AG04449 (cell line): Measurements from ENCODE around the gene IMMP2L.

Experiments used
- CTCF ChIA-PET: fragments of 350-600 bp; formaldehyde crosslinking; extraction: SDS; loops from one replicate; lab custom pipeline; 2021; ENCODE audit warnings: antibody characterized with exemption; lab: Yijun Ruan, JAX
- POLR2A ChIA-PET: fragments of 400-600, 350-600 bp; formaldehyde crosslinking; extraction: SDS; loops from one replicate; lab custom pipeline; 2020; ENCODE audit warnings: antibody characterized with exemption, inconsistent platforms; lab: Yijun Ruan, JAX
- DNase-seq: peaks from one replicate; pipeline ENCODE4 v3.0.0-alpha.2; 2010; ENCODE audit warnings: low read depth, low spot score
- H3K4me3 ChIP-seq: 2 replicates; pipeline ENCODE4 v1.5.1; 2011; ENCODE audit warnings: low read depth, mild to moderate bottlenecking, control low read depth, low read length
- TF ChIP-seq, protein P1 (sequence below): IDR thresholded peaks from one replicate; pipeline ENCODE4 v1.5.1; 2011; ENCODE audit warnings: mild to moderate bottlenecking, moderate library complexity, low read length, control low read depth, inconsistent platforms; ENCODE audit not compliant: insufficient read depth; ENCODE audit errors: missing control alignments

Gene IMMP2L

DNA sequence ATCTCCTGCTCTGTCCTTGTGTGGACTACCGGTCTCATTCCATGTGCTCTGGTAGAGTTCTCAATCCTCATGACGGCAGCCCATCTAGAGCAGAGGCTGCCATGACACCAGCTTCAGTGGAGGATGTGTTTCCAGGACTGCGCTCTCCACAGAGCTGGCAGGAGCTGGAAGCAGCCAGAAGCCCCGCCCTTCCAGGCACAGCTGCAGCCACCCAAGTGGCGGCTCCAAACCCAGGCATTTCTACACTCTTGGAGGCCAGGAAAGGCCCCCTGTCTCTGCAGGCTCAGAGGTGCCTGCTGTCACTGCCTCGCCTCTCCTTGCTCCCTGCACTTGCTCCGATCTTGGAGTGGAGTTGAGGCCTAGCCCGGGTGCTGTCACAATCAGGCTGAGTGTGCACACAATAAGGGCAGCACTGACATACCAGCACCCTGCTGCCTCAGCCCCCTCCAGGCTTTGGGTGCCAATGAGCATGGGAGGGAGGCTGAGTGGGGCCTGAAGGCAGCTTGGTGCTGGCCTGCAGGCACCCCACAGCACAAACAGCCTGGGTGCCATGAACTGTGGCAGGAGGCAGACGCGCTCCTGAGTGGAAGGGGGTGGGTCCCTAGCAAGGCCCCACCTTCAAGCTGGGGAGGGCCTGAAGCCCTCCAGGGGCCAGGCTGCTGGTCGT lies 349.3 kb downstream of the IMMP2L start:
- H3K4me3 ChIP-seq = no peak overlapping the region
- POLR2A ChIA-PET = no interaction called here
- no peak for DNase-seq
- TF ChIP-seq, protein P1, sequence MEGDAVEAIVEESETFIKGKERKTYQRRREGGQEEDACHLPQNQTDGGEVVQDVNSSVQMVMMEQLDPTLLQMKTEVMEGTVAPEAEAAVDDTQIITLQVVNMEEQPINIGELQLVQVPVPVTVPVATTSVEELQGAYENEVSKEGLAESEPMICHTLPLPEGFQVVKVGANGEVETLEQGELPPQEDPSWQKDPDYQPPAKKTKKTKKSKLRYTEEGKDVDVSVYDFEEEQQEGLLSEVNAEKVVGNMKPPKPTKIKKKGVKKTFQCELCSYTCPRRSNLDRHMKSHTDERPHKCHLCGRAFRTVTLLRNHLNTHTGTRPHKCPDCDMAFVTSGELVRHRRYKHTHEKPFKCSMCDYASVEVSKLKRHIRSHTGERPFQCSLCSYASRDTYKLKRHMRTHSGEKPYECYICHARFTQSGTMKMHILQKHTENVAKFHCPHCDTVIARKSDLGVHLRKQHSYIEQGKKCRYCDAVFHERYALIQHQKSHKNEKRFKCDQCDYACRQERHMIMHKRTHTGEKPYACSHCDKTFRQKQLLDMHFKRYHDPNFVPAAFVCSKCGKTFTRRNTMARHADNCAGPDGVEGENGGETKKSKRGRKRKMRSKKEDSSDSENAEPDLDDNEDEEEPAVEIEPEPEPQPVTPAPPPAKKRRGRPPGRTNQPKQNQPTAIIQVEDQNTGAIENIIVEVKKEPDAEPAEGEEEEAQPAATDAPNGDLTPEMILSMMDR = no peak
- CTCF ChIA-PET = no interaction called here

DNA sequence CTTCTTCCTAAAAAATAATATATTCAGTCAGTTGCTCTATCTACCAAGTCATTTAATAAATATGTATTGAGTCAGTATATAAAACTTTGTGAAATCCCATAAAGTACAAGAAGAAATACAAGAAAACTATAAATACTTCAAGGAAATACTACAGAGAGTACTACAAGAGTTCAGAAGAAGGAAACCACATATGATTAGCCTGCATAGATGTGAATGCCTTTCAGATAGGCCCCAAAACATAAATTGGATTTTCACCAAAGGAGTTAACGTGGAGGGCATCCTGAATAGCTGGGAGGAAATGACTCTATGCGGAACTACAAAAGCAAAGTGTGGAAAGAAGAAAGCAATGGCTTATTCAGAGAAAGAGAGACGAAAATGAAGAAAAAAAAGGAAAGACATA lies 351.3 kb downstream of the IMMP2L start:
- POLR2A ChIA-PET = no interaction called here
- TF ChIP-seq, protein P1 = no peak
- CTCF ChIA-PET = no interaction called here
- DNase-seq = no peak
- H3K4me3 ChIP-seq = no peak overlapping the region

DNA sequence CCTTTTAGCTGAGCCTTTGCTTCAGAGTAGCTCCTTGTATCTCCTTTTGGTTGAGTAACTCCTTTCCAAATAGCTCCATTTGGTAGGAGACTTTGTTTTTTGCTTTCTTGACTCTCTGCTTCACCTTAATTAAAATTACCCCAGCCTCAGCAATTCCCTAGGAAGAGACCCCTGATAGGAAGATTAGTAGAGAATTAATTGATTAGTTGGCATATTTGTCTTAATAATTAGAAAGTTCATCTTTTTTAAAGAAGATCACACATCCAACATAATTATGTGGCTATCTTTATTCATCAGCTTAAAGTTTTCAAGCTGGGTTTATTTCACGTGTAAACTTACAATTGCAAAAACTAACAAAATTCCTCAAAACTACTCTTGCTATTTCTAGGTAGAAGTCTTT lies 352.2 kb downstream of the IMMP2L start:
- TF ChIP-seq, protein P1 = no peak
- DNase-seq = no peak
- POLR2A ChIA-PET = no interaction called here
- no peak overlapping the region for H3K4me3 ChIP-seq
- CTCF ChIA-PET = interaction anchor here (0.6 kb wide), 1 partner anchor 28 kb away, joined by 3 read pairs; no protein-coding TSS in a partner anchor

DNA sequence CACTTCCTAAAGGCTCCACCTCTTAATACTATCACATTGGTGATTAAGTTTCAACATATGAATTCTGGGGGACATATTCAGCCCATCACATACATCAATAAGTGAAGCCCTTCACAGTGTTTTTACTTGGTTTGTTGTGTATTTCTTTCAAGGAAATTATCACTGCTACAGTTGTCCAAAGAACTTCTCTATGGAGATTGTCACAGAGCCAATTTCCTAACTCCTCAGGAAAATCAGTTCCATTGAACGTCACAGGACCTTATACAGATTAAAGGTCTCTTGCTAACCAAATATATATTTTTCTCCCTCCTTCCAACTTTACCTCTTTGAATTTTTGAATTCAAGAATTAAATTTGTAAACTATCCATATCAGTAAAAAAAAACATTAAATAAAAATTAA lies 357.0 kb downstream of the IMMP2L start:
- ChIA-PET CTCF (interaction anchor here (1.2 kb wide), 1 partner anchor 55 kb away, joined by 3 read pairs; no protein-coding TSS in a partner anchor), POLR2A (no interaction called here)
- TF ChIP-seq, protein P1 = no peak
- H3K4me3 ChIP-seq = no peak overlapping the region
- DNase-seq = no peak

DNA sequence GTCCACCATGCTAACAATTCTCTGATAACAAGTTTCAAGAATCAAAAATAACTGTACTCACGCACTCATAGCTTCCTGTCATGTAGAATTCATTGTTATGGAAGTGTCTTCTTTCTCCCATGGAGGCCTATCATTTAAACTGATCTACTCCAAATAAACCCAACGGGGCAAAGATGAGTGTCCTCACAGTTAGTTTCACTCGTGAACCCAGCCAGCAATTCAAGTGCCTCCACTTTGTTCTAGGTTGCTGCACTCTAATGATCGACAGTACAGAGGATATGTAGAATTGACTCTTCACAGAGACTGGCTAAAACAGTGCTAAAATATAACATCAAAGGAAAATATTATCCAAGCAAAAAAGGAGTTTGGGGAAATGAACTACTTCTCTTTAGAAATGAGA lies 360.0 kb downstream of the IMMP2L start:
- ChIA-PET POLR2A (no interaction called here), CTCF (no interaction called here)
- DNase-seq = no peak
- TF ChIP-seq, protein P1 = no peak
- H3K4me3 ChIP-seq = no peak overlapping the region

DNA sequence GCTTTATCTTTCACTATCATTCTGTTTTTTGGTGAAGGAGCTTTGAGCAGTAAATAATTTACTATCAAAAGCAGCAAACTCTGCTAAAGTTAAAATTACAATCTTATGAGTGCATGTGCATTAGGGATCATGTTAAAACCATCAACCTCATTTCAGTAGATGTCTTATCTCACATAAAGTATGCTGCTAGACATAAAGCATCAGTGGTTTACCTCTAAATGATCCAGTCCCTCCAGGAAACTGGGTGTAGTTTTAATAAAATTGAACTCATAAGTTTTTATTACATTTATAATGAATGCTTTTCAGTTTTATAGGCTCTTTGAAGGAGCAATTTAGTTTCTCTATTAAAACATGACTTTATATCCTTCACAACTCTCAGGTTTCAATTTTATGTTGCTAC lies 362.6 kb downstream of the IMMP2L start:
- TF ChIP-seq, protein P1 = no peak
- no peak for DNase-seq
- POLR2A ChIA-PET = no interaction called here
- H3K4me3 ChIP-seq = no peak overlapping the region
- CTCF ChIA-PET = no interaction called here
